ENCODE data around the gene TREML2. TPM values are rescaled to one million over a fixed set of nuclear protein-coding genes. Genes with fewer than 3 reads are reported as not detected.

TREML2 gene
- total RNA-seq, 1 donor from 2014 or later = not detected

DNA sequence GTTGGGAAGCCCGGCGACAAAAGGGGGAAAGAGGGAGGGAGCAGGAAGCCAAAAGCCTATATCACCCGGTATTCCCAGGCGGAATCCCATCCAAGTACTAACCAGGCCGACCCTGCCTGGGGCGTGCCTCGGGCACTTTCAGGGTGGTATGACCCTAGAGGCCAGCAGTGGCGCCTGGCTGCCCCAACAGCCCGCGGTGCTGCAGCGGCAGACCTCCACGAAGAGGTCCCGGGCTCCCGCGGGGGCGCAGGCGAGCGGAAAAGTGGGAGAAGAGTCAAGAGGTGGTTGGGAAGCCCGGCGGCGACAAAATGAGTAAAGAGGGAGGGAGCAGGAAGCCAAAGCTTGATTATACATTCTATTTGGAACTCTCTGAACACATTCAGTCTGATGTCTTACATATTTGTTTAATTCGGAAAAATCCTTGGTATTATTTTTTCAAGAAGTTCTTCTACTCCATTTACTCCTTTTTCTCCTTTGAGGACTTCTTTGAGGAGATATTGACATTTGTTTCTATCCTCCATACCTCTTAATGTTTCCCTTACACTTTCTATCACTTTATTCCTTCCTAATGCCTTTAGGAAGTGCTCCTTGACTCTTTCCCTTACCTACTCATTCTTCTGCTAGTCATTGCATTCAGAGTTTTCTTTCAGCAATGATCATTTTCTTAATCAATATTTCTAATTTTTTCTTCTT is 38.7 kb upstream of the TREML2 start:
- no peaks in the 10 kb centered on the region for H3K27me3 ChIP-seq
- H3K9me3 ChIP-seq = no peaks in the 10 kb centered on the region
- TF ChIP-seq POLR2AphosphoS5 (IDR thresholded peaks at IDR 0.05; ENCODE audit: insufficient read depth in 1 of 2, low read depth in 1 of 2) (no peak), POLR2A (IDR thresholded peaks at IDR 0.05) (no peak)
- TF ChIP-seq, protein P1, sequence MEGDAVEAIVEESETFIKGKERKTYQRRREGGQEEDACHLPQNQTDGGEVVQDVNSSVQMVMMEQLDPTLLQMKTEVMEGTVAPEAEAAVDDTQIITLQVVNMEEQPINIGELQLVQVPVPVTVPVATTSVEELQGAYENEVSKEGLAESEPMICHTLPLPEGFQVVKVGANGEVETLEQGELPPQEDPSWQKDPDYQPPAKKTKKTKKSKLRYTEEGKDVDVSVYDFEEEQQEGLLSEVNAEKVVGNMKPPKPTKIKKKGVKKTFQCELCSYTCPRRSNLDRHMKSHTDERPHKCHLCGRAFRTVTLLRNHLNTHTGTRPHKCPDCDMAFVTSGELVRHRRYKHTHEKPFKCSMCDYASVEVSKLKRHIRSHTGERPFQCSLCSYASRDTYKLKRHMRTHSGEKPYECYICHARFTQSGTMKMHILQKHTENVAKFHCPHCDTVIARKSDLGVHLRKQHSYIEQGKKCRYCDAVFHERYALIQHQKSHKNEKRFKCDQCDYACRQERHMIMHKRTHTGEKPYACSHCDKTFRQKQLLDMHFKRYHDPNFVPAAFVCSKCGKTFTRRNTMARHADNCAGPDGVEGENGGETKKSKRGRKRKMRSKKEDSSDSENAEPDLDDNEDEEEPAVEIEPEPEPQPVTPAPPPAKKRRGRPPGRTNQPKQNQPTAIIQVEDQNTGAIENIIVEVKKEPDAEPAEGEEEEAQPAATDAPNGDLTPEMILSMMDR (IDR thresholded peaks at IDR 0.05) = no peak
- no peaks in the 10 kb centered on the region for H3K4me1 ChIP-seq
- no peak overlapping the region for H3K4me3 ChIP-seq
- H3K27ac ChIP-seq = no peak overlapping the region
- DNase-seq (ENCODE audit: extremely low spot score in 2 of 2) = no peak
- H3K36me3 ChIP-seq = no peaks in the 10 kb centered on the region
- intact Hi-C loops (cut with DNase I) = no loop called here

DNA sequence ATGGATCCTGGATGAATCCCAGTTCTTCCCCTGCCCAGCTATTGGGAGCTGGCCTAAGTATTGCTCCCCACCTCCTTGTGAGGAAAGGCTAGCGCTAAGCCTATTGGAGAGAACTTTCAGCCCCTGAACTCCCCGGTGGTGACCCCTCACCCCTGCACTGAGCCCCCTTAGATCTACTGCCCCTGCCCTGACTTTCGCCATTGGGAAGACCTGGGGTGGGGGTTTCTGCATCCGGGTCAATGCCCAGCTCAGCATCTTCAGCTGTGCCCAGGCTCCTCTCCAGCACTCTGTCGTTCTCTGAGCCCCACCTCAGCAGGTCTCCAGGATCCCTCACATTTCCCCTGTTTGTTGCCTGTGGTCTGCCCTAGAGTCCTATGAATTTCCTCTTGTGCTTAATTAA is 36.2 kb upstream of the TREML2 start:
- TF ChIP-seq, protein P1 (IDR thresholded peaks at IDR 0.05) = no peak
- TF ChIP-seq POLR2AphosphoS5 (IDR thresholded peaks at IDR 0.05; ENCODE audit: insufficient read depth in 1 of 2, low read depth in 1 of 2) (no peak), POLR2A (IDR thresholded peaks at IDR 0.05) (no peak)
- DNase-seq (ENCODE audit: extremely low spot score in 2 of 2) = no peak
- no peaks in the 10 kb centered on the region for H3K36me3 ChIP-seq
- H3K4me3 ChIP-seq = no peak overlapping the region
- H3K9me3 ChIP-seq = no peaks in the 10 kb centered on the region
- H3K4me1 ChIP-seq = no peaks in the 10 kb centered on the region
- intact Hi-C loops (cut with DNase I) = no loop called here
- H3K27ac ChIP-seq = no peak overlapping the region
- no peaks in the 10 kb centered on the region for H3K27me3 ChIP-seq

DNA sequence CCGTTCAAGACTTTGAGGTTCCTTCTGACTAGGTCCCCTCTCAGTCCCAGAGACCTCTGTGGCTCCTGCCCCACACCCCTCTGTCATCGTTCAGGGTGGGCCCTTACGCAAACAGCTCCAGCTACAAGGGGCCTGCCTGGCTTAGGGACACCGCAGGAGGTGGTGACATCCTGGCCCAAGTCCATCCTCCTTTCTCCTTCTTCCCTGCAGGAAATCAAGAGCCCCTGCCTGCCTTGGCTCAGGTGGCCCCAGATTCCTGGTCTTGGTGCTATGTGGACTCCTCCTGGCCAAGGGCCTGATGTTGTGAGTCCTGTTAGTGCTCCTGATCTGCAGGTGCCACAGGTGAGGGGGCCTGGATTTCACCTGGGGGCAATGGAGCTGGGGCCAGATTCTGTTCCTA is 35.3 kb upstream of the TREML2 start:
- no peak overlapping the region for H3K4me3 ChIP-seq
- TF ChIP-seq POLR2A (IDR thresholded peaks at IDR 0.05) (no peak), POLR2AphosphoS5 (IDR thresholded peaks at IDR 0.05; ENCODE audit: insufficient read depth in 1 of 2, low read depth in 1 of 2) (no peak)
- TF ChIP-seq, protein P1 (IDR thresholded peaks at IDR 0.05) = no peak
- H3K4me1 ChIP-seq = no peaks in the 10 kb centered on the region
- intact Hi-C loops (cut with DNase I) = no loop called here
- H3K36me3 ChIP-seq = no peaks in the 10 kb centered on the region
- DNase-seq (ENCODE audit: extremely low spot score in 2 of 2) = no peak
- no peaks in the 10 kb centered on the region for H3K27me3 ChIP-seq
- no peak overlapping the region for H3K27ac ChIP-seq
- H3K9me3 ChIP-seq = no peaks in the 10 kb centered on the region

DNA sequence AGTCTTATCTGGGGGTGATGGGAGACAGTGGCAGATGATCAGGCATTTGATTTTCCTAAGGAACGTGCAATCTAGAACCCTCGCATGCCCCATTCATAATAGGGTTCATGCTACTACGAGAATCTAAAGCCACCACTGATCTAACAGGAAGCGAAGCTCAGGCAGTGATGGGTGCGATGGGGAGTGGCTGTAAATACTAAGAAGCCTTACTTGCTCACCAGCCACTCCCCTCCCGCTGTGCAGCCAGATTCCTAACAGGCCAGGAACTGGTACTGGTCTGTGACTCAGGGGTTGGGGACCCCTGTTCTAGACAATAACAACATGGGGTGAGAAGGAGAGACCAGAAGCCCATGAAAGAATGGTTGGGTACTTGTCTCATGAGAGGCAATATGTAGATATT is 31.7 kb upstream of the TREML2 start:
- no peak for DNase-seq (ENCODE audit: extremely low spot score in 2 of 2)
- no peak overlapping the region for H3K27ac ChIP-seq
- H3K27me3 ChIP-seq = no peaks in the 10 kb centered on the region
- TF ChIP-seq POLR2AphosphoS5 (IDR thresholded peaks at IDR 0.05; ENCODE audit: insufficient read depth in 1 of 2, low read depth in 1 of 2) (no peak), POLR2A (IDR thresholded peaks at IDR 0.05) (no peak)
- TF ChIP-seq, protein P1 (IDR thresholded peaks at IDR 0.05) = no peak
- H3K36me3 ChIP-seq = no peaks in the 10 kb centered on the region
- H3K4me3 ChIP-seq = no peak overlapping the region
- intact Hi-C loops (cut with DNase I) = no loop called here
- H3K4me1 ChIP-seq = no peaks in the 10 kb centered on the region
- no peaks in the 10 kb centered on the region for H3K9me3 ChIP-seq

DNA sequence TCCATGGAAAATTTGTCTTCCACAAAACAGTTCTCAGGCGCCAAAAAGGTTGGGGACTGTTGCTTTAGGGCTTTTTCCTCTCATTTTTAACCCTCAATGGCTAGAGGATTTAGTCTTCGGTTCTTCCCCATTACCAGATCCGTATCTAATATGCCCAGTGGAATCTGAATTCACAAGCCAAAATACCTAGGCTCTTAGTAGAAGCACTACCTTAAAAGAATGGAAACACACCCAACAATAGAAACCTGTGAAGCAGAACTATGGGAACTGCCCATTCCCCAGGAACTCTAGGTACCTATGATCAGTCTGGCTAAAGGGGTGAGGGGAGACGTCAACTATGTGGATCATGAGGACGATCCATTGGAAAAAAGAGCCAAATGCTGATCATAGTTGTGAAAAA is 30.3 kb upstream of the TREML2 start:
- H3K36me3 ChIP-seq = no peaks in the 10 kb centered on the region
- H3K9me3 ChIP-seq = no peaks in the 10 kb centered on the region
- intact Hi-C loops (cut with DNase I) = no loop called here
- no peaks in the 10 kb centered on the region for H3K27me3 ChIP-seq
- H3K4me3 ChIP-seq = no peak overlapping the region
- no peak for DNase-seq (ENCODE audit: extremely low spot score in 2 of 2)
- TF ChIP-seq POLR2AphosphoS5 (IDR thresholded peaks at IDR 0.05; ENCODE audit: insufficient read depth in 1 of 2, low read depth in 1 of 2) = no peak
- TF ChIP-seq, protein P1 (IDR thresholded peaks at IDR 0.05) = no peak
- no peak for TF ChIP-seq POLR2A (IDR thresholded peaks at IDR 0.05)
- H3K4me1 ChIP-seq = no peaks in the 10 kb centered on the region
- no peak overlapping the region for H3K27ac ChIP-seq

Measured in vagina (tissue), 2 donors.